GM23248 (cell line): ENCODE measurements around the gene ANP32B. TPM values are rescaled to one million over a fixed set of nuclear protein-coding genes. Genes with fewer than 3 reads are reported as not detected.

Experiments used
- DNase-seq: peaks from one replicate; pipeline ENCODE4 v3.0.0-alpha.2; 2015
- H2AFZ ChIP-seq: fragments of 200-600 bp; sonication (generic); 2 replicates; pipeline ENCODE4 v1.6.1; 2016; ENCODE audit warnings: antibody characterized with exemption
- H3F3A ChIP-seq: fragments of 200-600 bp; sonication (generic); 2 replicates; pipeline ENCODE4 v1.6.1; 2016; ENCODE audit warnings: mild to moderate bottlenecking, antibody characterized with exemption, mixed run types; ENCODE audit not compliant: insufficient read depth
- H3K27ac ChIP-seq: fragments of 200-600 bp; sonication (generic); 2 replicates; pipeline ENCODE4 v1.5.1; 2016; ENCODE audit warnings: mild to moderate bottlenecking
- H3K27me3 ChIP-seq: fragments of 200-600 bp; sonication (generic); replicated peaks from 2 replicates; pipeline ENCODE4 v1.6.1; 2016; ENCODE audit warnings: mild to moderate bottlenecking; ENCODE audit not compliant: insufficient read depth
- H3K36me3 ChIP-seq: fragments of 200-600 bp; sonication (generic); 2 replicates; pipeline ENCODE4 v1.6.1; 2016; ENCODE audit warnings: low read depth, mild to moderate bottlenecking
- H3K4me1 ChIP-seq: fragments of 200-600 bp; sonication (generic); 2 replicates; pipeline ENCODE4 v1.6.1; 2016; ENCODE audit warnings: mild to moderate bottlenecking; ENCODE audit not compliant: insufficient read depth
- H3K4me2 ChIP-seq: fragments of 200-600 bp; sonication (generic); one replicate; pipeline ENCODE4 v1.6.1; 2016; ENCODE audit warnings: mild to moderate bottlenecking; ENCODE audit not compliant: unreplicated experiment
- H3K4me3 ChIP-seq: fragments of 200-600 bp; sonication (generic); 2 replicates; pipeline ENCODE4 v1.5.1; 2016; ENCODE audit warnings: mild to moderate bottlenecking
- H3K79me2 ChIP-seq: fragments of 200-600 bp; sonication (generic); 2 replicates; pipeline ENCODE4 v1.6.1; 2016; ENCODE audit warnings: mild to moderate bottlenecking; ENCODE audit not compliant: insufficient read depth
- H3K9ac ChIP-seq: fragments of 200-600 bp; sonication (generic); 2 replicates; pipeline ENCODE4 v1.6.1; 2016; ENCODE audit warnings: mild to moderate bottlenecking
- H3K9me2 ChIP-seq: fragments of 200-600 bp; sonication (generic); 2 replicates; pipeline ENCODE4 v1.6.1; 2016; ENCODE audit warnings: mixed run types, mild to moderate bottlenecking, moderate library complexity; ENCODE audit not compliant: insufficient read depth
- H3K9me3 ChIP-seq: fragments of 200-600 bp; sonication (generic); one replicate; pipeline ENCODE4 v1.6.1; 2017; ENCODE audit warnings: low read depth
- H4K20me1 ChIP-seq: fragments of 200-600 bp; sonication (generic); 2 replicates; pipeline ENCODE4 v1.6.0; 2016; ENCODE audit not compliant: insufficient read depth
- EZH2 ChIP-seq: fragments of 200-600 bp; sonication (generic); IDR thresholded peaks from 2 replicates; pipeline ENCODE4 v1.6.1; 2018; ENCODE audit warnings: antibody characterized with exemption, mild to moderate bottlenecking; ENCODE audit not compliant: insufficient read depth, poor library complexity, severe bottlenecking
- EZH2phosphoT487 ChIP-seq: fragments of 200-600 bp; sonication (generic); IDR thresholded peaks from 2 replicates; pipeline ENCODE4 v1.6.1; 2018; ENCODE audit warnings: antibody characterized with exemption, moderate library complexity, mild to moderate bottlenecking, low read depth; ENCODE audit not compliant: insufficient read depth
- WGBS, 2 experiments: methylation state at CpG; one replicate each; pipeline ENCODE4 v1.1.6; 2015 to 2017; ENCODE audit warnings: low lambda C conversion rate in 2 of 2, low coverage in 1 of 2; ENCODE audit errors: missing lambda C conversion rate in 2 of 2; 5-methylcytosine and 5-hydroxymethylcytosine counted together
- in situ Hi-C: fragments of 300-500 bp; cut with MboI; formaldehyde crosslinking; loops from 2 replicates; pipeline ENCODE4 v1.15.0; 2020
- polyA plus RNA-seq: library from polyadenylated mRNA; unstranded; fragments of >200 nt; fragmentation: Nextera tagmentation; extraction: Ambion mirVana; gene quantifications from 2 replicates; pipeline ENCODE4 v1.2.1, GENCODE V29; 2016
- total RNA-seq: library from RNA; depleted of rRNA; stranded (reverse); fragments of >200 nt; shearing (Covaris generic); gene quantifications from 2 replicates; pipeline ENCODE4 v1.2.3, GENCODE V29; 2014

Gene ANP32B
- total and polyA plus RNA-seq, 2 experiments from 2014 or later, result 11.2 to 138 TPM

GRCh38 chr9:98031169-98031568 is 48.0 kb downstream of the ANP32B start:
- in situ Hi-C loops, result no loop called here
- no peak overlapping the region for H3K9ac ChIP-seq
- H2AFZ ChIP-seq, result no peak overlapping the region
- no peaks in the 10 kb centered on the region for H3K9me3 ChIP-seq
- H3K9me2 ChIP-seq, result no peaks in the 10 kb centered on the region
- TF ChIP-seq EZH2 (no peak), EZH2phosphoT487 (no peak)
- no peaks in the 10 kb centered on the region for H4K20me1 ChIP-seq
- no peak for DNase-seq
- H3F3A ChIP-seq, result peaks cover 34% of the 10 kb centered on the region
- H3K36me3 ChIP-seq, result no peaks in the 10 kb centered on the region
- no peak overlapping the region for H3K4me3 ChIP-seq
- no peaks in the 10 kb centered on the region for H3K79me2 ChIP-seq
- no peak overlapping the region for H3K27ac ChIP-seq
- no peak overlapping the region for H3K4me2 ChIP-seq
- H3K4me1 ChIP-seq, result peaks cover 35% of the 10 kb centered on the region
- H3K27me3 ChIP-seq, result no peaks in the 10 kb centered on the region

- DNase-seq, result peak; percentile 70
- Histone ChIP-seq H3K4me2 (peak overlapping the region; percentile 46), H3K4me3 (no peak overlapping the region), H3K9me3 (no peaks in the 10 kb centered on the region), H3F3A (peaks cover 41% of the 10 kb centered on the region), H3K36me3 (no peaks in the 10 kb centered on the region), H3K9ac (peak overlapping the region; percentile 37), H2AFZ (no peak overlapping the region), H4K20me1 (no peaks in the 10 kb centered on the region), H3K79me2 (no peaks in the 10 kb centered on the region), H3K27me3 (no peaks in the 10 kb centered on the region), H3K4me1 (peaks cover 39% of the 10 kb centered on the region), H3K27ac (peak overlapping the region; percentile 70), H3K9me2 (no peaks in the 10 kb centered on the region)
- WGBS, 2 experiments, result 54 to 80% methylated on average over 1 of the region's 1 CpG
- in situ Hi-C loops, result no loop called here
- no peak for TF ChIP-seq EZH2
- no peak for TF ChIP-seq EZH2phosphoT487
Measured at GRCh38 chr9:98031935-98032334, 48.8 kb downstream of the ANP32B start.

- Histone ChIP-seq H3K4me3 (no peak overlapping the region), H3F3A (peaks cover 41% of the 10 kb centered on the region), H3K9me2 (no peaks in the 10 kb centered on the region), H3K27ac (peak overlapping the region; percentile 86), H3K4me1 (peaks cover 55% of the 10 kb centered on the region), H2AFZ (peak overlapping the region; percentile 45), H4K20me1 (no peaks in the 10 kb centered on the region), H3K36me3 (no peaks in the 10 kb centered on the region), H3K79me2 (no peaks in the 10 kb centered on the region), H3K4me2 (peak overlapping the region; percentile 60), H3K27me3 (no peaks in the 10 kb centered on the region), H3K9ac (peak overlapping the region; percentile 47; the same call in 1 of the 2 replicates), H3K9me3 (no peaks in the 10 kb centered on the region)
- 32 to 34% methylated on average over 20 of the region's 20 CpGs for WGBS, 2 experiments
- in situ Hi-C loops, result no loop called here
- peak; percentile 78 for DNase-seq
- no peak for TF ChIP-seq EZH2
- TF ChIP-seq EZH2phosphoT487, result no peak
Measured at GRCh38 chr9:98034593-98035546, 51.7 kb downstream of the ANP32B start.

GRCh38 chr9:98037357-98037756 is 54.2 kb downstream of the ANP32B start:
- Histone ChIP-seq H3K9me3 (no peaks in the 10 kb centered on the region), H3K79me2 (no peaks in the 10 kb centered on the region), H3K4me1 (peaks cover 47% of the 10 kb centered on the region), H3F3A (peaks cover 21% of the 10 kb centered on the region), H3K27me3 (no peaks in the 10 kb centered on the region), H3K36me3 (no peaks in the 10 kb centered on the region), H3K27ac (no peak overlapping the region), H3K4me2 (peak overlapping the region; percentile 9), H3K9ac (no peak overlapping the region), H4K20me1 (no peaks in the 10 kb centered on the region), H3K4me3 (no peak overlapping the region), H2AFZ (0 out of 2 replicates have a peak overlapping the region, but pooled peaks have one; percentile 18), H3K9me2 (no peaks in the 10 kb centered on the region)
- peak; percentile 39 for DNase-seq
- no peak for TF ChIP-seq EZH2
- no peak for TF ChIP-seq EZH2phosphoT487
- in situ Hi-C loops, result no loop called here
